ENCODE data around the gene MEF2D.

MEF2D gene

GRCh38 chr1:156439777-156440183 lies 60.8 kb downstream of the MEF2D start:
- DNase-seq, result no peak

GRCh38 chr1:156439036-156439776 lies 61.4 kb downstream of the MEF2D start:
- DNase-seq, result no peak

GRCh38 chr1:156438278-156438987 lies 62.1 kb downstream of the MEF2D start:
- peak; percentile 25 for DNase-seq

- DNase-seq, result no peak
Measured at GRCh38 chr1:156437037-156437867, 63.3 kb downstream of the MEF2D start.

GRCh38 chr1:156436141-156437036 lies 64.2 kb downstream of the MEF2D start:
- DNase-seq, result no peak

- DNase-seq, result peak; percentile 5
Measured at GRCh38 chr1:156435545-156436140, 64.9 kb downstream of the MEF2D start.

GRCh38 chr1:156434989-156435544 lies 65.5 kb downstream of the MEF2D start:
- DNase-seq, result no peak

GRCh38 chr1:156433602-156434001 lies 67.0 kb downstream of the MEF2D start:
- DNase-seq, result no peak

GRCh38 chr1:156433032-156433431 lies 67.5 kb downstream of the MEF2D start:
- DNase-seq, result no peak

GRCh38 chr1:156432669-156433018 lies 67.9 kb downstream of the MEF2D start:
- DNase-seq, result no peak

- no peak for DNase-seq
Measured at GRCh38 chr1:156431769-156432668, 68.6 kb downstream of the MEF2D start.

GRCh38 chr1:156431366-156431765 lies 69.2 kb downstream of the MEF2D start:
- no peak for DNase-seq

- no peak for DNase-seq
Measured at GRCh38 chr1:156430866-156431265, 69.7 kb downstream of the MEF2D start.

GRCh38 chr1:156430303-156430702 lies 70.3 kb downstream of the MEF2D start:
- no peak for DNase-seq

GRCh38 chr1:156429313-156430060 lies 71.1 kb downstream of the MEF2D start:
- no peak for DNase-seq

GRCh38 chr1:156428746-156429288 lies 71.8 kb downstream of the MEF2D start:
- no peak for DNase-seq

- no peak for DNase-seq
Measured at GRCh38 chr1:156427957-156428356, 72.6 kb downstream of the MEF2D start.

- DNase-seq, result no peak
Measured at GRCh38 chr1:156425943-156426342, 74.6 kb downstream of the MEF2D start.

GRCh38 chr1:156424806-156425432 lies 75.7 kb downstream of the MEF2D start:
- no peak for DNase-seq

Data from fibroblast of skin of scalp (primary cell).